Measurements from ENCODE around the gene CAPZB. TPM values are rescaled to one million over a fixed set of nuclear protein-coding genes. Genes with fewer than 3 reads are reported as not detected.
A peak's percentile ranks its signal among the peaks of the same experiment; 100 is the strongest.

Gene CAPZB
- total RNA-seq, 1 experiment from 2014 or later, result 348 TPM

DNA sequence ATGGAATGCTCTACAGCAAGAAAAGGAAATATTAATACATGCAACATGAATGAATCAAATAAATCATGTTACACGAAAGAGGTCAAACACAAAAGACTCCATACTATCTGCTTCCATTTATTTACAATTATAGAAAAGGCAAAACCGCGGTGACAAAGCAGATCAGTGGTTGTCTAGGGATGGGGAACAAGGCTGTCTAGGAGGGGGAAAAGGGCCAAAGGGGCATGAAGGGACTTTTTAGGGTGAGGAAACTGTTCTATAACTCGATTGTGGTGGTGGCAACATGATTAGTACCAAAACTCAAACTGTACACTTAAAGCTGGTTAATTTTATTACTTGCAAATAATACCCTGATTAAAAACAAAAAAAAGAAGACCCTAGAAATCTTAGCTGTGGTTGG is 20.6 kb downstream of the CAPZB start:
- Histone ChIP-seq H4K91ac (ENCODE audit: insufficient read length, low read depth, low read length) (no peak overlapping the region), H2BK12ac (ENCODE audit: insufficient read length, low read depth, low read length) (no peak overlapping the region), H3K79me1 (ENCODE audit: insufficient read depth, low read depth, low read length, poor library complexity, severe bottlenecking) (peaks cover 7% of the 10 kb centered on the region), H2BK120ac (ENCODE audit: low read depth, low read length, poor library complexity, severe bottlenecking) (no peak overlapping the region), H3K4me1 (ENCODE audit: insufficient read depth, low read length) (peaks cover 22% of the 10 kb centered on the region), H3K9ac (ENCODE audit: extremely low read depth, insufficient read length, low read length) (no peak overlapping the region), H3K4ac (ENCODE audit: low read depth, low read length) (no peak overlapping the region), H2AK5ac (ENCODE audit: insufficient read length, low read length) (no peak overlapping the region), H3K23ac (ENCODE audit: insufficient read length, low read depth, low read length) (no peak overlapping the region), H3K23me2 (ENCODE audit: insufficient read length, low read depth, low read length, poor library complexity, severe bottlenecking) (no peaks in the 10 kb centered on the region), H3K79me2 (ENCODE audit: insufficient read depth, low read length) (peaks cover 53% of the 10 kb centered on the region), H3K9me3 (ENCODE audit: control insufficient read depth, low read depth, low read length) (no peaks in the 10 kb centered on the region), H3K27ac (ENCODE audit: insufficient read length, low read depth, low read length) (no peak overlapping the region), H3K18ac (ENCODE audit: insufficient read length, low read depth, low read length) (no peak overlapping the region), H3K56ac (ENCODE audit: insufficient read length, low read depth, low read length) (no peak overlapping the region), H3K14ac (ENCODE audit: insufficient read depth, low read length) (no peak overlapping the region), H3T11ph (ENCODE audit: low read length) (no peak overlapping the region), H4K5ac (ENCODE audit: insufficient read length, low read depth, low read length) (no peak overlapping the region), H3K27me3 (ENCODE audit: insufficient read depth, low read length) (no peaks in the 10 kb centered on the region), H4K20me1 (ENCODE audit: control insufficient read depth, insufficient read depth, insufficient read length) (no peaks in the 10 kb centered on the region), H2BK20ac (ENCODE audit: low read depth, low read length, poor library complexity, severe bottlenecking) (no peak overlapping the region), H4K8ac (replicated peaks; ENCODE audit: insufficient read length, low read depth, low read length) (no peak overlapping the region), H2AFZ (ENCODE audit: low read length) (no peak overlapping the region), H2BK15ac (ENCODE audit: low read depth, low read length) (no peak overlapping the region), H3K4me2 (ENCODE audit: insufficient read depth, insufficient read length, low read length) (no peak overlapping the region), H2BK5ac (ENCODE audit: insufficient read length, low read length) (no peak overlapping the region)
- Mint-ChIP-seq H3K4me3 (0 out of 5 replicates have a peak overlapping the region, but pooled peaks of 1 of the 2 experiments have one; percentile 18), H3K4me1 (peaks cover 65% of the 10 kb centered on the region in 2 experiments), H3K9me3 (no peaks in the 10 kb centered on the region), H3K36me3 (ENCODE audit: insufficient read depth in 1 of 3, low read depth in 3 of 3) (peaks cover 9 to 21% (median 11%) of the 10 kb centered on the region in 3 experiments; a peak in 6 of 7 replicates), H3K27ac (no peak overlapping the region), H3K27me3 (ENCODE audit: low read depth) (no peaks in the 10 kb centered on the region)
- TF ChIP-seq, protein P1, sequence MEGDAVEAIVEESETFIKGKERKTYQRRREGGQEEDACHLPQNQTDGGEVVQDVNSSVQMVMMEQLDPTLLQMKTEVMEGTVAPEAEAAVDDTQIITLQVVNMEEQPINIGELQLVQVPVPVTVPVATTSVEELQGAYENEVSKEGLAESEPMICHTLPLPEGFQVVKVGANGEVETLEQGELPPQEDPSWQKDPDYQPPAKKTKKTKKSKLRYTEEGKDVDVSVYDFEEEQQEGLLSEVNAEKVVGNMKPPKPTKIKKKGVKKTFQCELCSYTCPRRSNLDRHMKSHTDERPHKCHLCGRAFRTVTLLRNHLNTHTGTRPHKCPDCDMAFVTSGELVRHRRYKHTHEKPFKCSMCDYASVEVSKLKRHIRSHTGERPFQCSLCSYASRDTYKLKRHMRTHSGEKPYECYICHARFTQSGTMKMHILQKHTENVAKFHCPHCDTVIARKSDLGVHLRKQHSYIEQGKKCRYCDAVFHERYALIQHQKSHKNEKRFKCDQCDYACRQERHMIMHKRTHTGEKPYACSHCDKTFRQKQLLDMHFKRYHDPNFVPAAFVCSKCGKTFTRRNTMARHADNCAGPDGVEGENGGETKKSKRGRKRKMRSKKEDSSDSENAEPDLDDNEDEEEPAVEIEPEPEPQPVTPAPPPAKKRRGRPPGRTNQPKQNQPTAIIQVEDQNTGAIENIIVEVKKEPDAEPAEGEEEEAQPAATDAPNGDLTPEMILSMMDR (conservative IDR thresholded peaks at IDR 0.05), result no peak
- no CpG with 5 or more reads among the region's 4 CpGs for WGBS (ENCODE audit: extremely low coverage, insufficient read length, low lambda C conversion rate)
- no peak for DNase-seq

Measured in H9 (cell line).